Mesenchymal stem cell (in vitro differentiated cells and primary cell): ENCODE results near the gene ZNF408.

ENCODE experiments used
- DNase-seq: peaks from one replicate; pipeline ENCODE4 v3.0.0-alpha.2; 2013
- H2AFZ ChIP-seq: one replicate; pipeline ENCODE4 v1.6.1; 2013; ENCODE audit warnings: low read depth, mild to moderate bottlenecking, control low read depth, inconsistent platforms, low read length, moderate library complexity
- H2AK5ac ChIP-seq: 2 replicates; pipeline ENCODE4 v1.6.1; 2013; ENCODE audit warnings: low read length, moderate library complexity, mild to moderate bottlenecking, inconsistent platforms; ENCODE audit not compliant: severe bottlenecking
- H2BK120ac ChIP-seq: one replicate; pipeline ENCODE4 v1.6.1; 2013; ENCODE audit warnings: low read depth, mild to moderate bottlenecking, inconsistent platforms, low read length, moderate library complexity
- H2BK12ac ChIP-seq, 2 experiments: one replicate each; pipeline ENCODE4 v1.6.1; 2013; ENCODE audit warnings: inconsistent platforms in 2 of 2, low read length in 2 of 2, mild to moderate bottlenecking in 2 of 2, moderate library complexity in 2 of 2, control low read depth in 1 of 2
- H2BK15ac ChIP-seq: one replicate; pipeline ENCODE4 v1.6.1; 2013; ENCODE audit warnings: mild to moderate bottlenecking, low read depth, inconsistent platforms; ENCODE audit not compliant: poor library complexity, severe bottlenecking
- H2BK5ac ChIP-seq: 2 replicates; pipeline ENCODE4 v1.6.1; 2013; ENCODE audit warnings: low read depth, mild to moderate bottlenecking, low read length, control low read depth, inconsistent platforms; ENCODE audit not compliant: poor library complexity, severe bottlenecking
- H3K14ac ChIP-seq, 2 experiments: one replicate each; pipeline ENCODE4 v1.6.1; 2013; ENCODE audit warnings: inconsistent platforms in 2 of 2, low read length in 2 of 2, control low read depth in 1 of 2, mild to moderate bottlenecking in 1 of 2, moderate library complexity in 1 of 2
- H3K18ac ChIP-seq, 2 experiments: one replicate each; pipeline ENCODE4 v1.6.1; 2013; ENCODE audit warnings: inconsistent platforms in 2 of 2, low read length in 2 of 2, control low read depth in 1 of 2, low read depth in 1 of 2, mild to moderate bottlenecking in 1 of 2
- H3K23ac ChIP-seq, 2 experiments: one replicate each; pipeline ENCODE4 v1.6.1; 2013; ENCODE audit warnings: inconsistent platforms in 2 of 2, low read length in 2 of 2, mild to moderate bottlenecking in 2 of 2, moderate library complexity in 2 of 2, control low read depth in 1 of 2
- H3K27ac ChIP-seq: 2 replicates; pipeline ENCODE4 v1.5.1; 2013; ENCODE audit warnings: mild to moderate bottlenecking, moderate library complexity, low read length, control low read depth, inconsistent platforms; ENCODE audit not compliant: poor library complexity, severe bottlenecking
- H3K27me3 ChIP-seq, 2 experiments: 2 replicates each; pipeline versions ENCODE4 v1.6.1 to v1.7.0; 2013; ENCODE audit warnings: low read length in 2 of 2, mild to moderate bottlenecking in 2 of 2, moderate library complexity in 2 of 2, control low read depth in 1 of 2, inconsistent platforms in 1 of 2; ENCODE audit not compliant: control insufficient read depth in 1 of 2, insufficient read depth in 1 of 2
- H3K36me3 ChIP-seq, 2 experiments: 2 replicates each; pipeline versions ENCODE4 v1.6.1 to v1.7.0; 2013; ENCODE audit warnings: low read length in 2 of 2, control low read depth in 1 of 2, inconsistent platforms in 1 of 2, low read depth in 1 of 2, mild to moderate bottlenecking in 1 of 2; ENCODE audit not compliant: insufficient read depth in 2 of 2, control insufficient read depth in 1 of 2
- H3K4ac ChIP-seq, 2 experiments: one replicate each; pipeline ENCODE4 v1.6.1; 2013; ENCODE audit warnings: inconsistent platforms in 2 of 2, low read length in 2 of 2, mild to moderate bottlenecking in 2 of 2, moderate library complexity in 2 of 2, control low read depth in 1 of 2, low read depth in 1 of 2
- H3K4me1 ChIP-seq: 2 replicates; pipeline ENCODE4 v1.6.1; 2013; ENCODE audit warnings: low read depth, low read length, control low read depth; ENCODE audit not compliant: control insufficient read depth, insufficient read depth
- H3K4me2 ChIP-seq: 2 replicates; pipeline ENCODE4 v1.6.1; 2013; ENCODE audit warnings: low read length, mild to moderate bottlenecking, inconsistent platforms; ENCODE audit not compliant: poor library complexity, severe bottlenecking
- H3K4me3 ChIP-seq, 2 experiments: 2 replicates each; pipeline versions ENCODE4 v1.5.1 to v1.7.0; 2013; ENCODE audit warnings: low read length in 2 of 2, mild to moderate bottlenecking in 2 of 2, control low read depth in 1 of 2, low read depth in 1 of 2; ENCODE audit not compliant: insufficient read depth in 1 of 2
- H3K79me1 ChIP-seq: replicated peaks from 2 replicates; pipeline ENCODE4 v1.6.1; 2013; ENCODE audit warnings: mild to moderate bottlenecking, control low read depth, low read length, inconsistent platforms; ENCODE audit not compliant: poor library complexity, severe bottlenecking
- H3K9ac ChIP-seq: 2 replicates; pipeline ENCODE4 v1.7.0; 2013; ENCODE audit warnings: mild to moderate bottlenecking, low read length, moderate library complexity
- H3K9me3 ChIP-seq: 2 replicates; pipeline ENCODE4 v1.7.0; 2013; ENCODE audit warnings: mild to moderate bottlenecking, low read length; ENCODE audit not compliant: control insufficient read depth
- H4K8ac ChIP-seq: one replicate; pipeline ENCODE4 v1.6.1; 2013; ENCODE audit warnings: inconsistent platforms, mild to moderate bottlenecking, low read length, moderate library complexity
- H4K91ac ChIP-seq: one replicate; pipeline ENCODE4 v1.6.1; 2013; ENCODE audit warnings: mild to moderate bottlenecking, low read length, inconsistent platforms
- WGBS: methylation state at CpG from one replicate; pipeline ENCODE4 v1.1.7; 2013; ENCODE audit warnings: mixed read lengths; 5-methylcytosine and 5-hydroxymethylcytosine counted together

ZNF408 gene

DNA sequence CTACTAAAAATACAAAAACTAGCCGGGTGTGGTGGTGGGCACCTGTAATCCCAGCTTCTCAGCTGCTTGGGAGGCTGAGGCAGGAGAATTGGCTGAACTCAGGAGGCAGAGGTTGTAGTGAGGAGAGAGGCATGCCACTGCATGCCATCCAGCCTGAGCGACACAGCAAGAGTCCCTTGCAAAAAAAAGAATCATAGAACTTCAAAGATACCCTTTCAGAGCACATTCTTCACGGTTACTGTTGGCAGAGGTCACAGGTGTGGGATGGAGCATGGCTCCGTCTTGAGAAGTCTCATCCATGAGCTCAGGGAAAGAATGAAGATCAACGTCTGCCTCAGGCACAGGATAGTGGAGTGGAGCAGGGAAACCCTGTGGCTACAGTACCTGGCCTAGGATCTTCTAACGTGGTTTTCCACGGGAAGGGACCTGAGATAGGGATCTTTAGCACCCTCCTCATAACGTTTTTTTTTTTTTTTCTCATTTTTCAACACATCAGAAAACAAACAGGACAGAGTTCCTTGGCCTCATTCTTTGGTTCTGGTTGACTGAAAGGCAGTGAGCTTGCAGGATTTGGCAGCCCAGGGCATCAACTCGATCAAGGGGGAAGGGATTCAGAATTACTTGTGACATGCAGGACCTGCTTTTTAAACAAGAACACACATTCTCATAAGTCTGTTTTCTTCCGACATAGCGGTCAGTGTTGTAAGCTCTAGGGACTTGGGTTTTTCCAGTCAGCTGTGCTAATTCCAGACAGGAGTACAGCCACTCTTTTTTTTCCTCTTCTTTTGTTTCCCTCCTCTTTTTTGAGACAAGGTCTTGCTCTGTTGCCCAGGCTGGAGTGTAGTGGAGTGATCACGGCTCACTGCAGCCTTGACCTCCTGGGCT lies 41.0 kb downstream of the ZNF408 start:
- H2BK120ac ChIP-seq: no peak overlapping the region

GRCh38 chr11:46743043-46743442 lies 42.2 kb downstream of the ZNF408 start:
- Histone ChIP-seq H4K8ac (no peak overlapping the region), H3K23ac (no peak overlapping the region), H2BK120ac (no peak overlapping the region), H3K9ac (no peak overlapping the region), H2BK5ac (no peak overlapping the region), H3K14ac (no peak overlapping the region), H3K36me3 (peaks cover 46 to 74% of the 10 kb centered on the region in 2 experiments), H4K91ac (no peak overlapping the region), H3K4ac (no peak overlapping the region), H3K4me3 (no peak overlapping the region), H3K27me3 (no peaks in the 10 kb centered on the region), H3K79me1 (peaks cover 3% of the 10 kb centered on the region), H3K18ac (no peak overlapping the region), H3K4me2 (no peak overlapping the region), H3K27ac (no peak overlapping the region), H3K4me1 (no peaks in the 10 kb centered on the region), H2BK12ac (no peak overlapping the region), H3K9me3 (no peaks in the 10 kb centered on the region), H2BK15ac (no peak overlapping the region), H2AFZ (no peak overlapping the region), H2AK5ac (no peak overlapping the region)
- WGBS: 100% methylated on average over 2 of the region's 2 CpGs
- no peak for DNase-seq

More for the DNA sequence above, 41.0 kb downstream of the ZNF408 start:
- no peak overlapping the region for H2AFZ ChIP-seq
- H4K8ac ChIP-seq: no peak overlapping the region
- no peak overlapping the region for H2AK5ac ChIP-seq
- H3K27ac ChIP-seq: no peak overlapping the region
- DNase-seq: no peak
- 88% methylated on average over 10 of the region's 12 CpGs for WGBS
- H3K4me3 ChIP-seq: no peak overlapping the region
- H3K36me3 ChIP-seq: peaks cover 36 to 63% of the 10 kb centered on the region in 2 experiments
- no peak overlapping the region for H3K4me2 ChIP-seq
- H3K9ac ChIP-seq: no peak overlapping the region
- H2BK15ac ChIP-seq: no peak overlapping the region
- no peak overlapping the region for H3K14ac ChIP-seq
- no peaks in the 10 kb centered on the region for H3K27me3 ChIP-seq
- no peak overlapping the region for H2BK5ac ChIP-seq
- no peak overlapping the region for H2BK12ac ChIP-seq
- no peaks in the 10 kb centered on the region for H3K4me1 ChIP-seq
- H3K9me3 ChIP-seq: no peaks in the 10 kb centered on the region
- H3K4ac ChIP-seq: no peak overlapping the region
- H3K79me1 ChIP-seq: peaks cover 3% of the 10 kb centered on the region
- no peak overlapping the region for H4K91ac ChIP-seq
- no peak overlapping the region for H3K23ac ChIP-seq
- H3K18ac ChIP-seq: no peak overlapping the region

DNA sequence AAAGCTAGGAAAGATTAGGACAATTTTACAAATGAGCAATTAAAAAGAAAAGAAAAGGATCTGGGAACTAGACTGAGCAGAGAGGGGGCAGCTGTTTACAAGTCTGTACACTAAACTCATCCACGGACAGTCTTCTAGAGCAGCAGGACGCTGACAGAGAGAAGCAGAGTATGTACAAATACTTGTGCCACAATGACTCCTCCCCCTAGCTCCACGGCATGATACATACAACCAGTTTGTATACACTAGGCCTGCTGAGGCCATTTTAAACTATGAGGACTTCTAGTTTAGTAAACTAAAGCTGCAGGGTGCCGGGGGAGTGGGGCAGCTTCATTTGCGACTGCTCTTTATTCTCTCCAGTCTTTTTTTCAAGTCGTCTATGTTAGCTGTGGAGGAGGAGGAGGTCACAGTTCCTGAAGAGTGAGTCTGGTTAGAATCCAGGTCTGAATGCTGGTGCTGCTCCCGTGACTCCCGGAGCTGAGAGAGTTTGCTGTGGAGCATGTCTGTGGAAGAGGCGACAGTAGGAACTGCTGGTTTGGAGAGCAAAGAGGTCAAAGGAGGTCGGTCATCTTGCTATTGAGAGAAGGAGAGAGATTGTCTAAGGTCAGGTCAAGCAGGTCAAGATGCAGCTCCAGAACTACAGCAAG lies 43.0 kb downstream of the ZNF408 start:
- H3K23ac ChIP-seq: no peak overlapping the region

GRCh38 chr11:46745328-46745727 lies 44.5 kb downstream of the ZNF408 start:
- WGBS: 100% methylated on average over 1 of the region's 1 CpG
- H2BK12ac ChIP-seq: no peak overlapping the region

More for the DNA sequence above, 43.0 kb downstream of the ZNF408 start:
- no peak overlapping the region for H3K18ac ChIP-seq
- H3K9me3 ChIP-seq: no peaks in the 10 kb centered on the region
- peak; percentile 75 for DNase-seq
- H3K27ac ChIP-seq: no peak overlapping the region
- no peak overlapping the region for H4K8ac ChIP-seq
- 85% methylated on average over 7 of the region's 10 CpGs for WGBS
- no peak overlapping the region for H3K4me2 ChIP-seq
- H2BK15ac ChIP-seq: no peak overlapping the region
- no peaks in the 10 kb centered on the region for H3K27me3 ChIP-seq
- H3K14ac ChIP-seq: no peak overlapping the region
- no peak overlapping the region for H2BK5ac ChIP-seq
- H4K91ac ChIP-seq: no peak overlapping the region
- peaks cover 51 to 77% of the 10 kb centered on the region in 2 experiments for H3K36me3 ChIP-seq
- no peak overlapping the region for H2BK120ac ChIP-seq
- H3K4me1 ChIP-seq: no peaks in the 10 kb centered on the region
- H3K79me1 ChIP-seq: peaks cover 3% of the 10 kb centered on the region
- no peak overlapping the region for H3K9ac ChIP-seq
- H2AK5ac ChIP-seq: no peak overlapping the region
- H2AFZ ChIP-seq: no peak overlapping the region
- H2BK12ac ChIP-seq: no peak overlapping the region
- no peak overlapping the region for H3K4me3 ChIP-seq
- H3K4ac ChIP-seq: no peak overlapping the region

More at GRCh38 chr11:46745328-46745727, 44.5 kb downstream of the ZNF408 start:
- no peaks in the 10 kb centered on the region for H3K4me1 ChIP-seq
- no peak overlapping the region for H3K14ac ChIP-seq
- H3K79me1 ChIP-seq: peaks cover 3% of the 10 kb centered on the region
- no peak overlapping the region for H3K9ac ChIP-seq
- no peak for DNase-seq
- no peak overlapping the region for H2BK5ac ChIP-seq
- no peak overlapping the region for H3K27ac ChIP-seq
- no peak overlapping the region for H3K23ac ChIP-seq
- H3K9me3 ChIP-seq: no peaks in the 10 kb centered on the region
- no peaks in the 10 kb centered on the region for H3K27me3 ChIP-seq
- peaks cover 58 to 83% of the 10 kb centered on the region in 2 experiments for H3K36me3 ChIP-seq
- H3K4me3 ChIP-seq: no peak overlapping the region
- no peak overlapping the region for H2BK120ac ChIP-seq
- no peak overlapping the region for H3K4me2 ChIP-seq
- H2AK5ac ChIP-seq: no peak overlapping the region
- no peak overlapping the region for H2BK15ac ChIP-seq
- no peak overlapping the region for H2AFZ ChIP-seq
- no peak overlapping the region for H4K8ac ChIP-seq
- no peak overlapping the region for H3K4ac ChIP-seq
- no peak overlapping the region for H4K91ac ChIP-seq
- no peak overlapping the region for H3K18ac ChIP-seq
